HG02970 (cell line): ENCODE results near the gene CEP85L.

ENCODE experiments used
- ATAC-seq: cut with Tn5 transposase; IDR thresholded peaks from one replicate; pipeline ENCODE4 v1.9.1; 2021; ENCODE audit warnings: mild to moderate bottlenecking, moderate library complexity, moderate number of reproducible peaks; ENCODE audit not compliant: unreplicated experiment, low FRiP score

CEP85L gene

DNA sequence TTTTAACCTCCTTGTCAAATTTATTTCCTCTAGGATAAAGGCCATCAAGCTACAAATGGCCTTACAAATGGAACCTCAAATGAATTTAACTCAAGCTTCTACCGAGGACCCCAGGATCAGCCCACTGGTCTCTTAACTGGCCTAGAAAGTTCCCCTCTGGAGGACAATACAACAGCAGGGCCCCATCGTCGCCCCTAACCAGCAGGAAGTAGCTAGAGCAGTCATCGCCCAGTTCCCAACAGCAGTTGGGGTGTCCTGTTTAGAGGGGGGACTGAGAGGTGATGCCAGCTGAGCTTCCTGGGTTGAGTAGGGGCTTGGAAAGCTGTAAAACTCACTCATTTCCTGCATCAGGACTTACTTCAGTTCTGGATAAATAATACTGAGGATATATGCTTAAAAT, 25.6 kb downstream of the CEP85L start:
- ATAC-seq, result no peak

- ATAC-seq, result no peak
Measured at GRCh38 chr6:118621799-118622470, 29.5 kb downstream of the CEP85L start.

- no peak for ATAC-seq
Measured at GRCh38 chr6:118620202-118620601, 31.2 kb downstream of the CEP85L start.

DNA sequence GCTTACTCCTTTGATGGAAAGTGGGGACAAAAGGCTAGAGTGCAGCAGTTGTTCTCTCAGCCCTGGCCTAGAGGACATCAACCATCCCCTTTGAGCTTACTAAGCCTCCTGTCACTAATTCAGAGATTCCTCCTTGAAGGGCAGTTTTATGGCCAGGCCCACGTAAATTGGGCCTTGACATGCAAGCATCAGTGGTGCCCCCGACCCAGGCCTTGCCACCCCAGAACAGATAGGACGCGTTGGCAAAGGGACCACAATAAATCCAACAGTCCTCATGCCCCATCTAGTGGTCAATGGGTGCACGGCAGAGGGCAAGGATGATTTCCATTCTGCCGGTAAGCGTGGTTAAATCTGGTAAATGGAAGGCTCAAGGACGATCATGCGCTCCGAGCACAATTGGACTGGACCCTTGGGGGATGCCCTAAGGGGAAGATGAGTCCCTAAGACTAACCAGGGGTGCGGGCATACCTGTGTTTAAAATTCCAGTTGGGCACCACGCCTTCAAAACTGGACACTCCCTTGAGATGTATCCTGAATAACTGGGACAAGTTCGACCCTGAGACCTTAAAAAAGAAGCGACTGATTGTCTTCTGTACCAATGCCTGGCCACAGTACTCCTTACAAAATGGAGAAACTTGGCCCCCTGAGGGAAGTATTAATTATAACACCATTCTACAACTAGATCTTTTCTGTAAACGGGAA, 32.6 kb downstream of the CEP85L start:
- no peak for ATAC-seq

GRCh38 chr6:118617417-118617816, 34.0 kb downstream of the CEP85L start:
- no peak for ATAC-seq

- ATAC-seq, result no peak
Measured at GRCh38 chr6:118611334-118611733, 40.1 kb downstream of the CEP85L start.

GRCh38 chr6:118606858-118607257, 44.5 kb downstream of the CEP85L start:
- no peak for ATAC-seq

GRCh38 chr6:118606268-118606667, 45.1 kb downstream of the CEP85L start:
- ATAC-seq, result no peak

GRCh38 chr6:118603372-118603771, 48.0 kb downstream of the CEP85L start:
- no peak for ATAC-seq

DNA sequence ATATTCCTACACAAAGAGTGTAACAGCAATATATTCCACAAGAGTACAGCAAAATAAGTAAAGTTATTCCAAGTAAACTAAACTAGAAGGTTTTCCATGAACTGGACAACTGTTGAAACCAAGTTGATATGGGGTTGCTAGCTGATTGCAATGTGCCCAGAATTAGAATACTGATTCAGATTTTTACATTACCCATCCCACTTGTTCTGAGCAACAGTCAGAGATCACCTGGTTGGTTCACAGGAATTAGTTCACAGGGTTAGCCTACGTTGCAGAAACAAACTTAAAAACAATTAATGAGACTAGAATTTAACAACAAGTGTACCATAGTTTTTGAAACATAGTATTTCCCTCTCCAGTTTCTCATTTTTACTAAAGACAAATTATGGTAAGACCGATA, 49.1 kb downstream of the CEP85L start:
- no peak for ATAC-seq

GRCh38 chr6:118598324-118598723, 53.1 kb downstream of the CEP85L start:
- ATAC-seq, result no peak

- no peak for ATAC-seq
Measured at GRCh38 chr6:118597636-118598035, 53.8 kb downstream of the CEP85L start.

DNA sequence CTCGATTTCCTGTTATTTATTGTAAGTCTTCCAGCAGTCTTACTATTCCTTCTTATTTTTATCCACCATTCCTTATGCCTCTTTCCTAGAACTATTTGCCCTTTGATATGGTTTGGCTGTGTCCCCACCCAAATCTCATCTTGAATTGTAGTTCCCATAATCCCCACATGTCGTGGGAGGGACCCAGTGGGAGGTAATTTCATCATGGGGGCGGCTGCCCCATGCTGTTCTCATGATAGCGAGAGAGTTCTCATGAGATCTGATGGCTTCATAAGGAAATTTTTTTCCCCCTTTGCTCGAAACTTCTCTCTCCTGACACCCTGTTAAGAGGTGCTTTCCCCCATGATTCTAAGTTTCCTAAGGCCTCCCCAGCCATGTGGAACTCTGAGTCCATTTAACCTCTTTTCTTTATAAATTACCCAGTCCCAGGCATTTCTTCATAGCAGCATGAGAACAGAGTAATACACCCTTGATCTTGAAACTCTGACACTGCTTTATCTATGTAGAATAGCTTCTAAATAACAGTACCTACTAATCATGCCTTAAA, 54.5 kb downstream of the CEP85L start:
- ATAC-seq, result no peak

DNA sequence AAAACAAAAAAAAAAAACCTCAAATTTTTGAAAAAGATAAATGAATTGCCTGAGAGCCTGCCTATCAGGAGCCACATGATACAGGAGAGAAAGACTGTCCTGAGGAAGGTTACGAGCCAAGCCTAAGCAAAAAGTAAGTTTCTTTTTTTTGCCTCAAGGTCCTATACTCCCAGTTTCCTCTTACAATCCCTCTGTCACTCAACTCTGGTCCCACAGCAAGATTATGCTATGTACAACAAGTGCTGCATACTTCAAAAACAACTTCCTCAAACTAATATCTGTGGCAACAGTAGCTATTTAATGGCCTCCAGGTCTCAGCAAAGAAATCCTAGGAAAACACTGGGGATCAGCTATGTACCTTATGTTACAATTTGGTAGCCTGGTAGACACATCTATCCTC, 56.5 kb downstream of the CEP85L start:
- ATAC-seq, result no peak

DNA sequence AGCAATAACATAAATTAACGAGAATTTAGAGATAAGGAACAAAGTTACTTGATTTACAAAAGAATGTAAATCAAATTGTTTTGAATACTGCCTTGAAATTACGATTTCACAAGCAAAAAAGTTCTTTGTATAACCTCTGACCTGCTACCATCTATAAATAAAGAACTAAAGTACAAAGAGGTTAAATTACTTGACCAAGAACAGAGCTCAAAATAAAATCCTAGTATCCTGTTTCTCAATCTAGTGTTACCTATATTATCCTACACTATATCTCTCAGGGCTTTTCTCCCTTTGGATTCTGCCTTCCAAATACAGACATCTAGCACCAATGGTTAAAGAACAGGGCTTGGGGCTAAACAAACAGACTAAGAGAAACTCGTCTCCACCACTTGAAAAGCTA, 59.5 kb downstream of the CEP85L start:
- no peak for ATAC-seq

GRCh38 chr6:118589649-118590365, 61.6 kb downstream of the CEP85L start:
- ATAC-seq, result no peak

DNA sequence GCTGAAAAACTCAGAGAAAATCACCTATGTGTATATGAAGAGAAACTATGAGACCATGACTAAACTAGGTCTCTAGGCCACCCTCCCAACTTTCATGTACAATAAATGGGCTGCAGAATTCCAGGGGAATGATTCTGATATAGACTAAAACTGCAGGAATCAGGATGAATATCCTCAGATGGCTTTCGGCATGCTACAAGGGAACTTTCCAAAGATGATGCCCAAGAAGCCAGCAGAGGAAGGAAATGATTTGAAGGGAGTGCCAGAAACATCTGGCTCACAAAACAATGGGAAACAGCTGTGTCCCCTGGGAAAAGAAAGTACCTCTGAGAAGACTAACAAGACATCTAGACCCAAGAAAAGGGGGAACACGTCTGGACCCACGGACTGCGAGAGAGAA, 62.2 kb downstream of the CEP85L start:
- ATAC-seq, result no peak

GRCh38 chr6:118588626-118589025, 62.8 kb downstream of the CEP85L start:
- no peak for ATAC-seq

GRCh38 chr6:118586746-118587485, 64.5 kb downstream of the CEP85L start:
- no peak for ATAC-seq

DNA sequence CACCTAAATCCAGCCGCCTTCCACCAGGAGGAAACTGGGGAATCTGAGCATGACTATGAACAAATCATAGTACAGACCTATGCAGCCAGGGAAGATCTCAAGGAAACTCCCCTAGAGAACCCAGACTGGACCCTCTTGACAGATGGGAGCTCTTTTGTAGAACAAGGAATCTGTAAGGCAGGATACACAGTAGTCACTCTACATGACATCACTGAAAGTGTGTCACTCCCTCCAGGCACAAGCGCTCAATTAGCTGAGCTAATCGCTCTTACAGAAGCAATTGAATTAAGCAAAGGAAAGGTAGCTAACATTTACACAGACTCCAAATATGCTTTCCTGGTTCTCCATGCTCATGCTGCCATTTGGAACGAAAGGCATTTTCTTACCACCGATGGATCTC, 66.5 kb downstream of the CEP85L start:
- ATAC-seq, result no peak

- ATAC-seq, result no peak
Measured at GRCh38 chr6:118581489-118581959, 69.9 kb downstream of the CEP85L start.
